GM19351 (cell line): ENCODE results near the gene CRLF1.
A peak's percentile ranks its signal among the peaks of the same experiment; 100 is the strongest.
"Not testable (repeated sequence)": the region's sequence is repeated elsewhere in the genome, so short reads cannot be mapped to it uniquely, and the experiment has no call there.

ENCODE experiments used
- ATAC-seq: cut with Tn5 transposase; IDR thresholded peaks from one replicate; pipeline ENCODE4 v1.9.1; 2021; ENCODE audit warnings: mild to moderate bottlenecking, moderate library complexity; ENCODE audit not compliant: unreplicated experiment

Gene CRLF1

DNA sequence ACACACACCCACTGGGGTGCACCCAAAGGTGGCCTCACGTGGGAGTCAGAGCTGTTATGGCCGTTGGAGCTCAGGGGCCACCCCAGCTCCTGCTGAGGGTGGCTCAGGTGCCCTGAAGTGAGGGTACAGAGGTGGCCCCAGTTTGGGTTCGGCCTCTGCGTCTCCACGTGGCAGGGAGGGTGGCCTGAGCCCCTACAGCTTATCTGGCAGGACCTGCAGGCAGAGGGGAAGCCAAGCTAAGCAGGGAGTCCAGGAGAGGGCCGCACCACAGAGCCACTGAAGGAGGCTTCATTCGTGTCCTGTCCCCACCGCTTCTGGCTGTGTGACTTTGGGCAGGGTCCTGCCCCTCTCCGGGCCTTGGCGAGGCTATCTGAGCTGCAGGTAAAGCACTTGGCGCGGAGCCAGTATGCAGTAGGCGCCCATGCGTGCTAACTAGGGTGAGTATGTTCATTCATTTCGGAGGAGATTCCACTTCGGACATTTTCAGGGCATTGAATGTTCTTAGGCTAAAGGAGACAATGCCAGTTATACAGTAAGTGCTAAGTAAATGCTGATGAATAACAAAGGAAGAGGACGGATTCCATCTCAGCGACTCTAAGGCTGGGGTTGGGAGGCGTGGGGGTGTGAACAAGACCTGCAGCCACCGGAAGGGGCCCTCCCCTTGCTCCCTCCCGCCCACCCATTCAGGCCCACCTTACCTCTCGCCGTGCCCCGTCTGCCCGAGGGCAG is 13.1 kb downstream of the CRLF1 start:
- no peak for ATAC-seq

DNA sequence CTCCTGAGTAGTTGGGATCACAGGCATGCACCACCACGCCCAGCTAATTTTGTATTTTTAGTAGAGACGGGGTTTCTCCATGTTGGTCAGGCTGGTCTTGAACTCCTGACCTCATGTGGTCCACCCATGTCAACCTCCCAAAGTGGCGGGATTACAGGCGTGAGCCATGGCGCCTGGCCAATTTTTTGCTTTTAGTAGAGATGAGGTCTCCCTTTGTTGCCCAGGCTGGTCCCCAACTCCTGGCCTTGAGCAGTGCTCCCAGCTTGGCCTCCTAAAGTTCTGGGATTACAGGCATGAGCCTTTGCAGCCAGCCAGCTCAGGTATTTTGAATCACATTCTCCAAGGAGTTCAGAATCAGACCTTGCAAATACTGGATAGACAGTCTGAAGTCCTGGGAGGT is 13.9 kb downstream of the CRLF1 start:
- ATAC-seq, result not testable (repeated sequence)

DNA sequence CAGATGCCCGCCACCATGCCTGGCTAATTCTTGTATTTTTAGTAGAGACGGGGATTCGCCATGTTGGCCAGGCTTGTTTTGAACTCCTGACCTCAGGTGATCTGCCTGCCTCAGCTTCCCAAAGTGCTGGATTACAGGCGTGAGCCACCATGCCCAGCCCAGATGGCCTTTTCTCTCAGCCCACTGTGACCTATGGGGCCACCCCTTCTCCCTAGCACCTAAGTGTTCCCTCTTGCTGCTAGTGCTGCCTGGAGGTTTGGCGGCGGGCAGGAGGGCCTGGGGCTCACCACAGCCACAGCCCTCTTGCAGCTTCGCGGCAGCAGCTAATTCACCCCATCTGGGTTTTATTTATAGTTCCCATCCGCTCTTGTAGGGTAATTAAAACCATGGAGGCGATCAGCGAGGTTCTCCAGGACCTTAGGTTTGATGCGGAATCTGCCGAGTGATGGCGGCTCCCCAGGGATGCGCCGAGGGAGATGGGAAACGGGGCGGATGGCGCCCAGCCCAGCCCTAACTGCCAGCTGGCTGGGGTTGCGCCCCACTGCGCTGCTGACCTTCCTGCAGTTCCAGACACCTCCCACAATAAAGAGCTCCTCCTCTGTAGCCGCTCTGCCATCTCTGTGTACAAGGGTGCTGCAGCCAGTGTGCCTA is 14.7 kb downstream of the CRLF1 start:
- ATAC-seq, result no peak

DNA sequence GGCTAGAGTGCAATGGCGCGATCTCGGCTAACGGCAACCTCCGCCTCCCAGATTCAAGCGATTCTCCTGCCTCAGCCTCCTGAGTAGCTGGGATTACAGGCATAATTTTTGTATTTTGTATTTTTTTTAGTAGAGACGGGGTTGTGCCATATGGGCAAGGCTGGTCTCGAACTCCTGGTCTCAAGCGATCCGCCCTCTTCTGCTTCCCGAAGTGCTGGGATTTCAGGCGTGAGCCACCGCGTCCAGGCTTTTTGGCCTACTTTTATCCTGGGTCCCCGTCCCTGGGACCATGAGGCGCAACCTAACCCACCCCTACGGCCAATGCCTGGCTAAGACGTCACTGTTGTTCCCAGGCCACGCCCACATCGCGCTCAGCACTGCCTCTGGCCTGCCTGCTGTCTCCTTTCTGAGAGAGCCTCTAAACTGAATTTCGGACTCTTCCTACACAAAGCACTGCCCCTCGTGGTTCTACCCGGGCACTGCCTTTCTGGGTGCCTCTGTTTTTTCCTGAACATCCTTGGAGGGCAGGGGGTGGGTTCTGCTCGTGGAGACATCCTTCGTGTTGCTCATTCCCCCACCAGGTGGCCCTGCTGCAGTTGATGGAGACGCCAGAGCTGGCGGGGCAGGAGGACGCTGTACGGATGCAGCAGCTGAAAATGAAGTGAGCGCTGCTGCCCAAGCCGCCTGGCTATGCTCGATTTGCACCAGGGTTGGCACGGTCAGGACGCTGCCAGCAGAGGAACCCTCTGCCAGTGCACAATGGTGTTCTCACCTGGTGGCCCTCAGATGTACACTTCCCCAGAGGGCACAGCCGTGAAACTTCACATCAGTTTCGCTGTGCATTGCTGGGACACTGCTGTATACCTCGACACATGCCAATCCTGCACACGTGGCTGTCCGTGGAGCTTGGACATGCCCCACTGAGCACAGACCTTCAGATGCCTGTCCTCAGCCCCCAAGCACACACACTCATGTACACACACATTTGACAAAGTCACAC is 16.0 kb downstream of the CRLF1 start:
- no peak for ATAC-seq

DNA sequence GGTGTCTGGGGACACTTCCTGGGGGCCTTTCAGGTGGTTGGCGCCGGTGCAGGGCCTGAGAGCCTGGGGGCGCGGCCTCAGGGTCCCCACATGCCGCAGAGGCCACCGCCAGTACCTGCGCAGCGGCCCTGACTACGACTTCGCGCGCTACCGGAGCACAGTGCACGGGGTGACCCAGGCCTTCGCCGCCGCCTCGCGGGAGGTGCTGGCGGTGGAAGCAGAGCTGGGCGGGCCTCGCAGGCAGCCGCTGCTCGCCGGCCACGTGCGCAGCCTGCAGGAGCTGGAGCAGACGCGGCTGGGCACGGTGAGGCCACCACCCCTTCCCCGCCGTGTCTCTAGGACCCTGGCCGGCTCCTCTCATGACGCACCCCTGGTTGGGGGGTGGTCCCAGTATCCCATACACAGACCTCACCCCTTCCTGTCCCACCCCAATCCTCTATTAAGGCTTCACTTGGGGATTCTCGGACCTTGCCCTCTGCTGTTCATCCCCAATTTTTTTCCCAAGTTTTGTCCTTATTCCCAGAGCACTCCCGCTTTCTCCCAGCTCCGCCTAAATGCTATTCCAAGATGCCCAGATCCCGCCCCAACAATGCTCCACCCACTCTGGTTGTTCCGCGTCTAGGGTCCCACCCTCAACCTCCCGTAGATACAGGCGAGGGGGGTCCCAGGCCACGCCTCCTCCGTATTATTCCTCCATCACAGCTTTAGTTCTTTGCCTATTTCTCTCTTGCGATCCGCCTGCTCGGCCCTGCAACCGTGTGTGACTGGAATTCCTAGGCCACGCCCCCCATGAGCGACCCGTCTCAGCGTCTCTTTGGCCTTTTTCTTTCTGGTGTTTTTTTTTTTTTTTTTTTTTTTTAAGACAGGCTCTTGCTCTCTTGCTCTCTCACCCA is 17.0 kb downstream of the CRLF1 start:
- ATAC-seq, result peak; percentile 31

DNA sequence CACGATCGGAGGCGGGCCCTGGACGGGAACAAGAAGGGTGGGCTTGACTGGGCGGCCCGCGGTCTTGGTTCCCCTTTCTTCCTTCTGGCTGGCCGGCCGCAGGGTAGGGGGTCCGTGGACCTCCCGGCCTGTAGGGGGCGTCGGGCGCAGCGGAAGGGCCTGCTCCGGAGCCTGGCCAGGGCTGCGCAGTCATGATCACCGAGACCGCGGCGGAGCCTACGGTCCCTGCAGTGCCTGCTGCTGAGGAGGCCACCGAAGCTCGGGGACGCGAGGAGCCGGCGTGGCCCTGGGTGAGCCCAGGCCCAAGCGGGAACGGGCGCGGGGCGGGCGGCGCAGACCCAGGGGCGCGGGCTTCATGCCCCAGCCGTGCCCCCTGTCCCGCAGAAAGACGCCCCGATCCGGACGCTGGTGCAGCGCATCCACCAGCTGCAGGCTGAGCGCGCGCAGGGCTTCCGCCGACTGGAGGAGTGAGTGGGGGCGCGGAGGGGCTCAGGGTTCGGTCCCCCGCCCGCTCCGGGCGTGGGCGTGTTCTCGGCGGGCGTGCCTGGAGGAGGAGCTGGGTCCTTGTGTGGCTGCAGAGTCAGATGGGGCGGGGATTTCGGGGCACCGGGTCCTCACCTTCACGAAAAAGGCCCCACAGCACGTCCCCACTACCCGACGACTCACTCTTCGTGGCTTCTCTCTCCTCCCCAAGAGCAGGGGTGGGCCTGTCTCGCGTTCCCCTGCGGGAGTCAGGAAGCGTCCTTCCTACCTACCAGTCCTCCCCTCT is 17.8 kb downstream of the CRLF1 start, which contains the start of gene REX1BD:
Gene REX1BD, plus strand, starts transcription at position 188 of the 769 bp plus-strand sequence. Its CDS starts 4 bp downstream, at position 192.
- ATAC-seq, result peak; percentile 66

DNA sequence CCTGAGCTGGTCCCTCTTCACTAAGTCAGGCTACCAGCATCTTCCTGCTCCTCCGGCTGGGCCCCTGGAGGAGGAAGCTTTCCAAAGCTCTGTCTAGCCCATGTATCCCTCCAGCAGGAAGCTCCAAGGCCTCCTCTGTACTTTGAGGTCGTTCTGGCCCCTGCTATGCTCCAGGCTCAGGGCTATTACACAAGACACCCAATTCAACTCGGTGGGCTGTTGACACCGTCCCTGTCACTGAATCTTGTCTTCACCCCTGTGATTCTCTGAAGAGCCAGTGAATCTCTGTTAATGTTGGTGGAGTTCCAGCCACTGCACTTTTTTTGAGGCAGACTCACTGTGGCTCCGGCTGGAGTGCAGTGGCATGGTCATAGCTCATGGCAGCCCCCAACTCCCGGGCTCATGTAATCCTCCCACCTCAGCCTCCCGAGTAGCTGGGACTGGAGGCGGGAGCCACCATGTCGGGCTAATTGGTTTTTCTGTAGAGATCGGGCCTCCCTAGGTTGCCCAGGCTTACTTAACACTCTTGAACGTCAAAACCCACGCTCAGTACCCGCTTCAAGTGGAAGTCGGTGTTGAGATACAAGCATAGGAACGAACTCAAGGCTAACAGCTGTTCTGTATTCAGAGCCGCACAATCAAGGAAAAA is 18.5 kb downstream of the CRLF1 start:
- no peak for ATAC-seq

DNA sequence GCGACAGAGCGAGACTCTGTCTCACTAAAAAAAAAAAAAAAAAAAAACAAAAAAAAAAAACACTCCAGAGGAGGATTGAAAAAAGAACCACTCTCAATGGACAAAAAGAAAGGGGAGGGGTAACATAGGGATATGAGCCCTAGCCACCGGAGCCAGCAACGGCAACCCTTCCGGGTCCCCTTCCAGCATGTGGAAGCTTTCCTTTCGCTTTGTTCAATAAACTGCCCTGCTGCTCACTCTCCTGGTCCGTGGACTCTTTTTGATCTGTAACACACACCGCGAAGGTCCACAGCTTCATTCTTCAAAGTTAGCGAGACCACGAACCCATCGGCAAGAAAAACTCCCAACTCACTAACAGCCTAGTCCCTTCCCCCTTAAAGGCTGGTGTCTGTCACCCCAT is 19.0 kb downstream of the CRLF1 start:
- ATAC-seq, result no peak

DNA sequence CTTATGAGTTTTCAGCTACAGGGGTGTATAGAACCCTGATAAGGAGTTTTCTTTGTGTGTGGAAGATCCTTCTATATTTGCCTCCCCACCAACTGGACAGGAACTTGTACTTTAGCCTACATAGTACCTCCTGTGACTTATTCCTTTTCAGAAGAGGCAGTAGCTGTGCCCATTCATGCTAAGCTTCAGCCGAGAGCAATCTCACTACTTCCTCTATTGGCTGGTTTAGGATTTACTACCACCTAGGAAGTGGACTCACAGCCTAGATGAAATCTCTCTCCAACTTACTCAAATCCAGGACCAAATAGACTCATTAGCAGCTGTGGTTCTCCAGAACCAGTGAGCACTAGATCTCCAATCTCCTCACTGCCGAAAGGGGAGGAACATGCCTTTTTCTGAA is 20.3 kb downstream of the CRLF1 start:
- no peak for ATAC-seq

DNA sequence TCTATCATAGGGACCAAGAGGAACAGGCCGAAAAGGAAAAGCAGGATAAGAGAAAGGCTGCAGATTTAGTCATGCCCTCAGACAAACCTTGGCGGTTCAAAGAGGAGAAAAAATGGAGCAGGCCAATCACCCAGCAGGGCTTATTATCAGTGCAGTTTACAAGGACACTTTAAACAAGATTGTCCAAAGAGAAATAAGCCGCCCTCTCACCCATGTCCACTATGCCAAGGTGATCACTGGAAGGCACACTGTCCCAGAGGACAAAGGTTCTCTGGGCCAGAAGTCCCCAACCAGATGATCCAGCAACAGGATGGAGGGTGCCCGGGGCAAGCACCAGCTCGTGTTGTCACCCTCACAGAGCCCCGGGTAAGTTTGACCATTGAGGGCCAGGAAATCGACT is 26.3 kb downstream of the CRLF1 start:
- ATAC-seq, result no peak

DNA sequence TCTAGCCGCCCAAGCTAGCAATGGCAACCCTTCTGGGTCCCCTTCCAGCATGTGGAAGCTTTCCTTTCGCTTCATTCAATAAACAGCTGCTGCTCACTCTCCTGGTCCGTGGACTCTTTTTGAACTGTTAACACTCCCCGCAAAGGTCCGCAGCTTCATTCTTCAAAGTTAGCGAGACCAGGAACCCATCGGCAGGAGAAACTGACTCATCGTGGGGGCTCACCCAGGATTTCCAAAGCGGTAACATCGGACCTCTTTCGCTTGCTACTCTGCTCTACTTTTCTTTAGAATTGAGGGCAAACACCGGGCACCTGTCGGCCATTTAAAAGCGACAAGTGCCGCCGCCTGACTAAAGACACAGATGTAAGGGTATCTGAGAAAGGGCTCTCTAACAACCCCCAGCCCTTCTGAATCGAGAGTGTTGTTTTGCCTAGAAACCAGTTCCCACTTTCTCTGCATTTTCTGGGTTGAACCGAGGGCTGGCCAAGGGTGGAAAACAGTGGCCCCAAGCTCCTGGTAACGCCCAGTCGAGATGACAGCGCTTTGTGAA is 29.2 kb downstream of the CRLF1 start:
- no peak for ATAC-seq

DNA sequence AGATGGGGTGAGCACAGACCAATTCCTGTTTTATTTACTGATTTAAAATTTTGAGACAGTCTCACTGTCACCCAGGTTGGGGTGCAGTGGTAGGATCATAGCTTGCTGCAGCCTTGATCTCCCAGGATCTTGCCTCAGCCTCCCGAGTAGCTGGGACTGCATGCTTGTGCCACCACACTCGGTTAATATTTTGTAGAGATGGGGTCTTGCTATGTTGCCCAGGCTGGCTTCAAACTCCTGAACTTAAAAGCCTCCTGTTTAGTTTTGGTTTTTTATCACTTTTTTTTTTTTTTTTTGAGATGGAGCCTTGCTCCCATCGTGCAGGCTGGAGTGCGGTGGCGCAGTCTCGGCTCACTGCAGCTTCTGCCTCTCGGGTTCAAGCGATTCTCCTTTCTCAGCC is 30.2 kb downstream of the CRLF1 start:
- no peak for ATAC-seq

DNA sequence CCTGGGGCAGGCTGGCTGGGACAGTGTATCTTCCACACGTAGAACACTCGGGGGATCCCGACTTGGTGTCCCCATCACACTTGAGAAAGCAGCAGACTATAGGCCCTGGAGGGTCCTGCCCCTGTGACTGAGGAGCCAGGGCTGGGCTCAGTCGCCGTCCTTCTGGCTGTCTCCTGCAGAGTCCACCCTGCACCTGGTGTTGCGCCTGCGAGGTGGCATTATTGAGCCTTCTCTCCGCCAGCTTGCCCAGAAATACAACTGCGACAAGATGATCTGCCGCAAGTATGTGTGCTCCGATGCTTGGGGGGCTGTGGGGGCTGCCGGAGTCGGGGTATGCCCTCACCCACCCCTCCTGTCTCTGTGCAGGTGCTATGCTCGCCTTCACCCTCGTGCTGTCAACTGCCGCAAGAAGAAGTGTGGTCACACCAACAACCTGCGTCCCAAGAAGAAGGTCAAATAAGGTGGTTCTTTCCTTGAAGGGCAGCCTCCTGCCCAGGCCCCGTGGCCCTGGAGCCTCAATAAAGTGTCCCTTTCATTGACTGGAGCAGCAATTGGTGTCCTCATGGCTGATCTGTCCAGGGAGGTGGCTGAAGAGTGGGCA is 31.8 kb downstream of the CRLF1 start:
- ATAC-seq, result no peak

DNA sequence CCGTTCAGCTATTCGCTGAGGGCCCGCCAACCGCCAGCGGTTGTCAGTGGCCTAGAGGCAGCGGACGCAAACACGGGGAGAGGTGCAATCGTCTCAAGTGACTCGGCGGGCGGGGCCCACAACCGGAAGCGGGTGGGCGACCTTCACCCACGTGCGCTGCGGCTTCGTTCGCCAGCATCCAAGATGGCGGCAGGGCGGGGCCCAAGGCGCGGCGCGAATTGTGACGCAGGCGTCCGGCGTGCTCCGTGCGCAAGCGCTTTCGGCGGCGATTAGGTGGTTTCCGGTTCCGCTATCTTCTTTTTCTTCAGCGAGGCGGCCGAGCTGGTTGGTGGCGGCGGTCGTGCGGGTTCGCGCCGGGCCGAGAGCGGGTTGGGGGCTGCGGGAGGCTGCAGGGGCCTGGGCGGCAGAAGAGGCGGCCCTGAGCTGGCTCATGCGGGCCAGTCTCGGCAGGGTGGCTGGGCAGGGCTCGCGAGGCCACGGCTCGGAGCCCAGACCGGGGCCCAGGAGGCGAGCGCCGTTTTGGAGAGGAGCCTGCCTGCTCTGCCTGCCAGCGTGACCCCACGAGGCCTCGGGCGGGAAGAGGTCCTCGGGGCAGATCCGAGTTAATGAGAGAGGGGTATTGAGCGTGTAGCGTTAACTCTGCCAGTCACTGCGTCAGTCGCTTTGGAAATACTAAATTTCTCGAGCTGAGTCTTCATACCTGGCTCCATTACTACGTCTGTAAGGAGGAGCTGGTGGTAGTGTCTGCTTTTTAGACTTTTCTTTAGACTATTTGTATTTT is 34.8 kb downstream of the CRLF1 start, which contains the start of gene UBA52:
Gene UBA52, plus strand, starts transcription at position 294 of the 781 bp plus-strand sequence. CDS start 1,444 bp downstream, outside the sequence.
- peak; percentile 93 for ATAC-seq

DNA sequence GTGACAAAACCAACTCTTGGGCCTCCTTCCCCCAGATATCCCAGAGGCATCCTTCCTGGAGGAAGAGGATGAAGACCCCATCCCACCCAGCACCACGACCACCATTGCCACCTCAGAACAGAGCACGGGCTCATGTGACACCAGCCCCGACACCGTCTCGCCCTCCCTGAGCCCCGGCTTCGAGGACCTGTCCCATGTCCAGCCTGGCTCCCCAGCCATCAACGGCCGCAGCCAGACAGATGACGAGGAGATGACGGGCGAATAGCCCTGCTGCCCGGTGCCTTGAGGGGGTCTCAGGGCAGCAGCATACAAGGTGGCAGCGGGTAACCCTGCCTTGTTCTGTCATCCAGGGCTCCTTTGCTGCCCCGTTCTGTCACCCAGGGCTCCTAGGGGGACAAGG is 38.2 kb downstream of the CRLF1 start:
- ATAC-seq, result no peak

DNA sequence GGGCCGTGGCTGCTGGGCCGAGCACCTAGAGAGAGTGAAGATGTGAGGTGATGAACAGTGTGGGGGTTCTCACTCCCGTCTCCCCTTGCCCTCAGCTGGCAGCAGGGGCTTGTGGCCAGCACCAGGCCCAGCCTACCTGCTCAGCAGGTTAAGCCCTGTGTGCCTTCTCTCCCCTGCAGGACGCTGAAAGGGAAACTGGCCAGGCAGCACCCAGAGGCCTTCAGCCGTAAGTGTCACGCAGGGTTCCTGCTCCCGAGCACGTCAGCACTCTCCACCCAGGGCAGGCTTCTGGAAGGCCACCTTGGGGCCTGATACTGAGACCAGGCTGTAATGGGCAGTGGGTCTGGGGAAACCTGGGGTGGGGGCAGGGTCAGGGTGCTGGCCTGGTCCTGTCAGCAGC is 39.6 kb downstream of the CRLF1 start:
- ATAC-seq, result no peak

DNA sequence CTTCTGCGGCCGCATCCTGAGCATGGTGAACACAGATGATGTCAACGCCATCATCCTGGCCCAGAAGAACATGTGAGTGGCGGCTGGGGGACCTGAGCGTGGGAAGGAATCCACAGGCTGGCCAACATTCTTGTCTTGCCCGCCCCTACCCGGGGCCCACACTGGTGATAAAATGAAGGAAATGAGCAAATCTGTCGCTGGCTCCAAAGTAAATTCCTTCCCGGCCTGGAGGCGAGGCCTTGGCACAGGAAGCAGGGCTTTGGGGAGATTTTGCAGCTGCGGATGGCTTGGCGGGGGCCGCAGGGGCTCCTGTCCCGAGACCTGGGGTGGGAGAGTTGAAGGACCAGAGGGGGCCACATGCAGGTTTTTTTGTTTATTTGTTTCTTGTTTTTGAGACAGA is 44.5 kb downstream of the CRLF1 start:
- no peak for ATAC-seq
